GM12801 (cell line): ENCODE data around the gene APLP2.

ENCODE experiments used
- CTCF ChIP-seq: IDR thresholded peaks from one replicate; pipeline ENCODE4 v1.5.1; 2011; ENCODE audit warnings: control low read depth; ENCODE audit not compliant: insufficient read length; ENCODE audit errors: extremely low read depth

APLP2 gene

GRCh38 chr11:130141561-130142341, 72.1 kb downstream of the APLP2 start:
- no peak for TF ChIP-seq CTCF

- TF ChIP-seq CTCF = no peak
These were observed 74.4 kb downstream of the APLP2 start for GRCh38 chr11:130144141-130144540.

GRCh38 chr11:130144861-130145281, 75.2 kb downstream of the APLP2 start:
- no peak for TF ChIP-seq CTCF

- no peak for TF ChIP-seq CTCF
These were observed 75.7 kb downstream of the APLP2 start for GRCh38 chr11:130145311-130145812.

GRCh38 chr11:130145975-130146776, 76.5 kb downstream of the APLP2 start:
- no peak for TF ChIP-seq CTCF

GRCh38 chr11:130146796-130147195, 77.1 kb downstream of the APLP2 start:
- no peak for TF ChIP-seq CTCF

GRCh38 chr11:130148796-130149326, 79.2 kb downstream of the APLP2 start:
- TF ChIP-seq CTCF = no peak
